GM18499 (cell line): ENCODE measurements around the gene RANBP2.
A peak's percentile ranks its signal among the peaks of the same experiment; 100 is the strongest.
"Not testable (repeated sequence)": the region's sequence is repeated elsewhere in the genome, so short reads cannot be mapped to it uniquely, and the experiment has no call there.

Source experiments
- ATAC-seq: cut with Tn5 transposase; IDR thresholded peaks from one replicate; pipeline ENCODE4 v1.9.1; 2021; ENCODE audit warnings: moderate number of reproducible peaks; ENCODE audit not compliant: insufficient read depth, unreplicated experiment

The RANBP2 gene

GRCh38 chr2:108719149-108720044 is at the start of gene RANBP2:
Gene RANBP2 (plus strand): TSS chr2:108719482. CDS start chr2:108719607, 125 bp downstream.
- peak; percentile 96 for ATAC-seq

- ATAC-seq, result not testable (repeated sequence)
These were observed 49.0 kb upstream of the RANBP2 start for GRCh38 chr2:108670282-108670681.

- ATAC-seq, result not testable (repeated sequence)
These were observed 47.0 kb upstream of the RANBP2 start for GRCh38 chr2:108672200-108672805.

GRCh38 chr2:108676522-108676921 is 42.8 kb upstream of the RANBP2 start:
- not testable (repeated sequence) for ATAC-seq

GRCh38 chr2:108677239-108677744 is 42.0 kb upstream of the RANBP2 start:
- not testable (repeated sequence) for ATAC-seq

- ATAC-seq, result not testable (repeated sequence)
These were observed 41.1 kb upstream of the RANBP2 start for GRCh38 chr2:108678198-108678651.

- not testable (repeated sequence) for ATAC-seq
These were observed 38.5 kb upstream of the RANBP2 start for GRCh38 chr2:108680805-108681204.

GRCh38 chr2:108688818-108689756 is 30.2 kb upstream of the RANBP2 start:
- not testable (repeated sequence) for ATAC-seq

- not testable (repeated sequence) for ATAC-seq
These were observed 29.3 kb upstream of the RANBP2 start for GRCh38 chr2:108690001-108690400.

- no peak for ATAC-seq
These were observed 27.8 kb upstream of the RANBP2 start for GRCh38 chr2:108691447-108691846.

GRCh38 chr2:108701208-108701607 is 18.1 kb upstream of the RANBP2 start:
- ATAC-seq, result no peak

- no peak for ATAC-seq
These were observed 17.5 kb upstream of the RANBP2 start for GRCh38 chr2:108701806-108702205.

GRCh38 chr2:108704871-108705270 is 14.4 kb upstream of the RANBP2 start:
- no peak for ATAC-seq

- no peak for ATAC-seq
These were observed 12.0 kb upstream of the RANBP2 start for GRCh38 chr2:108707300-108707699.

GRCh38 chr2:108716971-108717370 is 2.3 kb upstream of the RANBP2 start:
- not testable (repeated sequence) for ATAC-seq

- ATAC-seq, result not testable (repeated sequence)
These were observed 6.8 kb downstream of the RANBP2 start for GRCh38 chr2:108726048-108726447.

- ATAC-seq, result not testable (repeated sequence)
These were observed 15.4 kb downstream of the RANBP2 start for GRCh38 chr2:108734656-108735055.

- not testable (repeated sequence) for ATAC-seq
These were observed 38.7 kb downstream of the RANBP2 start for GRCh38 chr2:108757973-108758372.

GRCh38 chr2:108762618-108763017 is 43.3 kb downstream of the RANBP2 start:
- not testable (repeated sequence) for ATAC-seq

GRCh38 chr2:108766671-108767070 is 47.4 kb downstream of the RANBP2 start:
- ATAC-seq, result not testable (repeated sequence)
